K562 (cell line): Measurements from ENCODE around the gene ATP7B. TPM values are rescaled to one million over a fixed set of nuclear protein-coding genes. Genes with fewer than 3 reads are reported as not detected.

Source experiments
- CBFA2T2 ChIP-seq: fragments of 450-650 bp; conservative IDR thresholded peaks from 2 replicates; pipeline ENCODE4 v1.6.1; 2017; ENCODE audit warnings: mild to moderate bottlenecking
- KLF1 ChIP-seq: fragments of 450-650 bp; IDR thresholded peaks from 2 replicates; pipeline ENCODE4 v1.6.1; 2016; ENCODE audit warnings: missing genetic modification characterization, missing compliant biosample characterization
- MYNN ChIP-seq, 2 experiments: sonication (generic); formaldehyde crosslinking in 1 of 2; IDR thresholded peaks; 2 replicates each; pipeline versions ENCODE4 v1.5.0 to v1.6.1; 2016 to 2020; ENCODE audit warnings: antibody characterized with exemption in 1 of 2, missing genetic modification reagents in 1 of 2
- SMAD3 ChIP-seq: fragments of 450-650 bp; formaldehyde crosslinking; conservative IDR thresholded peaks from 2 replicates; pipeline ENCODE4 v1.4.0; 2020; ENCODE audit warnings: mild to moderate bottlenecking
- SP1 ChIP-seq: sonication (generic); formaldehyde crosslinking; IDR thresholded peaks from 2 replicates; pipeline ENCODE4 v1.8.1; 2022; ENCODE audit warnings: mild to moderate bottlenecking, missing genetic modification reagents
- STAT5A ChIP-seq: IDR thresholded peaks from 2 replicates; pipeline ENCODE4 v1.6.1; 2012; ENCODE audit warnings: low read length, inconsistent platforms, borderline replicate concordance
- TAF1 ChIP-seq: IDR thresholded peaks from 2 replicates; pipeline ENCODE4 v1.6.1; 2011; ENCODE audit warnings: mild to moderate bottlenecking, low read length, moderate library complexity; ENCODE audit not compliant: insufficient read depth, control insufficient read depth, severe bottlenecking; ENCODE audit errors: extremely low read depth
- TBL1XR1 ChIP-seq, 2 experiments: IDR thresholded peaks; 2 replicates each; pipeline ENCODE4 v1.6.1; 2012; ENCODE audit warnings: improper control_type of control experiment in 2 of 2, low read length in 2 of 2, mild to moderate bottlenecking in 1 of 2
- TCF3 ChIP-seq: sonication (generic); formaldehyde crosslinking; IDR thresholded peaks from 2 replicates; pipeline ENCODE4 v1.4.0; 2020; ENCODE audit warnings: mild to moderate bottlenecking, missing genetic modification reagents
- polyA plus RNA-seq, 8 experiments: library from polyadenylated mRNA; depleted of rRNA in 4 of 8; stranded (reverse) in 5 of 8; unstranded in 3 of 8; fragments of >200 nt; fragmentation: Nextera tagmentation in 2 of 8; fragmentation: Illumina TruSeq in 1 of 8; extraction: Ambion mirVana in 2 of 8; extraction: Trizol in 1 of 8; gene quantifications; 2 replicates each; pipeline versions ENCODE4 v1.2.1 to v1.2.3, GENCODE V29; 2011 to 2014; ENCODE audit warnings: inconsistent platforms in 1 of 8, missing spikeins in 1 of 8
- total RNA-seq, 7 experiments: library from RNA; depleted of rRNA in 6 of 7; stranded (reverse); fragments of >200 nt in 6 of 7; fragmentation: Illumina TruSeq in 2 of 7; extraction: Trizol in 2 of 7; gene quantifications; 2 replicates each; pipeline versions ENCODE4 v1.2.1 to v1.2.3, GENCODE V29; 2011 to 2021; ENCODE audit warnings: low replicate concordance in 1 of 7
- TF ChIP-seq, protein P1 (sequence below), 2 experiments: fragments of 450-650 bp; formaldehyde crosslinking in 1 of 2; IDR thresholded peaks; 2 replicates each; pipeline versions ENCODE4 v1.4.0 to v1.6.1; 2014 to 2020; ENCODE audit warnings: mild to moderate bottlenecking in 2 of 2, borderline replicate concordance in 1 of 2, low read depth in 1 of 2
- TF ChIP-seq, protein P2 (sequence below), 2 experiments: fragments of 450-650 bp; IDR thresholded peaks; 2 replicates each; pipeline ENCODE4 v1.6.1; 2018; ENCODE audit warnings: mild to moderate bottlenecking in 2 of 2, low read depth in 1 of 2; ENCODE audit not compliant: partially characterized antibody in 2 of 2

The ATP7B gene
- total and polyA plus RNA-seq, 9 of the 15 experiments (the other 6 are each of a cell fraction or from before 2014, with no cell fraction given), result 1.1 to 20.4 (median 8.5) TPM

DNA sequence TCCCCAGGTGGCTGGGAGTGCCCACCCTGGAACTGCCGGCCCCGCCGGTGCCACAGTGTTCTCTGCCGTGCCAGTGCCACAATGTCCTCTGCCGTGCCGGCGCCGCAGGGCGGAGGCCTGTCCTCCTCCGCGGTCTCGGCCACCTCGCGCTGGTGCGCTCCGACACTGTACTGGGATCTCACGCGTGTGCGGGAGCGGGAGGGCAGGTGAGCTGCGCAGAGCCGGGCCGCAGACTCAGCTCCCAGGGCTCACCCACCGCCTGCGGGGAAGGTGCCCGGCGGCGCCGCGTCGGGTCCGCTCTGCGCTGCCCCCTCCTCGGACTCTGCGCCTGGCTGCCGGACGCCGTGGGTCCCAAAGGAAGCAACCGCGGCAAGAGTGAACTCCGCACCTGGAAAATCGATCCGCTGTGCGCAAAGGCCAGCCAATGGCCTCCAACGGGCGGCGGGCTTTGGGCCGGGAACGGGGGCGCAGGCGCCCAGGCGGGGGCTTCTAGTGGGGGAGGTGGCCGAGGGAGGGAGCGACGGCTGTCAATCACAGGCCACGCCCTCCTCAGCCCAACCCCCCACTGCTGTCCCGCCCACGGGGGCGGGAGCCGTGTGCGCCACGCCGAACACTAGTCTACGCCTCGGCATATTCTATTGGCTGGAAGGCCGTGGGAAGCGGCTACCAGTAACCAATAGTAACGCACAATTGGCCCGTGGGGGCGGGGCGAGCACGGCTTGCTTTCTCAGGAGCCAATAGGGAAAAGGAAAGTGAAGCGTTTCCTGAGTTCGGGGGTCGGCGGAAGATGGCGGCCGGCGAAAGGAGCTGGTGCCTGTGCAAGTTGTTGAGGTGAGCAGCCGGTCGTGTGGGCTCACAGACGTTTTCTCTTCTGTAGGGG lies 622 bp upstream of the ATP7B start, which contains the start of gene ALG11 (continued):
- TF ChIP-seq, protein P1, sequence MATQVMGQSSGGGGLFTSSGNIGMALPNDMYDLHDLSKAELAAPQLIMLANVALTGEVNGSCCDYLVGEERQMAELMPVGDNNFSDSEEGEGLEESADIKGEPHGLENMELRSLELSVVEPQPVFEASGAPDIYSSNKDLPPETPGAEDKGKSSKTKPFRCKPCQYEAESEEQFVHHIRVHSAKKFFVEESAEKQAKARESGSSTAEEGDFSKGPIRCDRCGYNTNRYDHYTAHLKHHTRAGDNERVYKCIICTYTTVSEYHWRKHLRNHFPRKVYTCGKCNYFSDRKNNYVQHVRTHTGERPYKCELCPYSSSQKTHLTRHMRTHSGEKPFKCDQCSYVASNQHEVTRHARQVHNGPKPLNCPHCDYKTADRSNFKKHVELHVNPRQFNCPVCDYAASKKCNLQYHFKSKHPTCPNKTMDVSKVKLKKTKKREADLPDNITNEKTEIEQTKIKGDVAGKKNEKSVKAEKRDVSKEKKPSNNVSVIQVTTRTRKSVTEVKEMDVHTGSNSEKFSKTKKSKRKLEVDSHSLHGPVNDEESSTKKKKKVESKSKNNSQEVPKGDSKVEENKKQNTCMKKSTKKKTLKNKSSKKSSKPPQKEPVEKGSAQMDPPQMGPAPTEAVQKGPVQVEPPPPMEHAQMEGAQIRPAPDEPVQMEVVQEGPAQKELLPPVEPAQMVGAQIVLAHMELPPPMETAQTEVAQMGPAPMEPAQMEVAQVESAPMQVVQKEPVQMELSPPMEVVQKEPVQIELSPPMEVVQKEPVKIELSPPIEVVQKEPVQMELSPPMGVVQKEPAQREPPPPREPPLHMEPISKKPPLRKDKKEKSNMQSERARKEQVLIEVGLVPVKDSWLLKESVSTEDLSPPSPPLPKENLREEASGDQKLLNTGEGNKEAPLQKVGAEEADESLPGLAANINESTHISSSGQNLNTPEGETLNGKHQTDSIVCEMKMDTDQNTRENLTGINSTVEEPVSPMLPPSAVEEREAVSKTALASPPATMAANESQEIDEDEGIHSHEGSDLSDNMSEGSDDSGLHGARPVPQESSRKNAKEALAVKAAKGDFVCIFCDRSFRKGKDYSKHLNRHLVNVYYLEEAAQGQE (IDR thresholded peaks at IDR 0.05; ENCODE audit: borderline replicate concordance), result 0 out of 2 replicates have a peak, but pooled peaks have one; percentile 16
- TF ChIP-seq, protein P1 (CRISPR knock-in tag; IDR thresholded peaks at IDR 0.05; ENCODE audit: low read depth), result no peak
- TF ChIP-seq MYNN (IDR thresholded peaks at IDR 0.05) (no peak), MYNN (CRISPR knock-in tag; IDR thresholded peaks at IDR 0.05) (no peak), KLF1 (no peak), STAT5A (no peak), SMAD3 (CRISPR knock-in tag) (no peak), TAF1 (peak; percentile 86), TBL1XR1 (IDR thresholded peaks at IDR 0.05; ENCODE audit: low read length in 2 of 2) (no peak), TCF3 (CRISPR knock-in tag) (0 out of 2 replicates have a peak, but pooled peaks have one; percentile 6), CBFA2T2 (no peak), SP1 (CRISPR knock-in tag) (peak; percentile 96)
- TF ChIP-seq, protein P2, sequence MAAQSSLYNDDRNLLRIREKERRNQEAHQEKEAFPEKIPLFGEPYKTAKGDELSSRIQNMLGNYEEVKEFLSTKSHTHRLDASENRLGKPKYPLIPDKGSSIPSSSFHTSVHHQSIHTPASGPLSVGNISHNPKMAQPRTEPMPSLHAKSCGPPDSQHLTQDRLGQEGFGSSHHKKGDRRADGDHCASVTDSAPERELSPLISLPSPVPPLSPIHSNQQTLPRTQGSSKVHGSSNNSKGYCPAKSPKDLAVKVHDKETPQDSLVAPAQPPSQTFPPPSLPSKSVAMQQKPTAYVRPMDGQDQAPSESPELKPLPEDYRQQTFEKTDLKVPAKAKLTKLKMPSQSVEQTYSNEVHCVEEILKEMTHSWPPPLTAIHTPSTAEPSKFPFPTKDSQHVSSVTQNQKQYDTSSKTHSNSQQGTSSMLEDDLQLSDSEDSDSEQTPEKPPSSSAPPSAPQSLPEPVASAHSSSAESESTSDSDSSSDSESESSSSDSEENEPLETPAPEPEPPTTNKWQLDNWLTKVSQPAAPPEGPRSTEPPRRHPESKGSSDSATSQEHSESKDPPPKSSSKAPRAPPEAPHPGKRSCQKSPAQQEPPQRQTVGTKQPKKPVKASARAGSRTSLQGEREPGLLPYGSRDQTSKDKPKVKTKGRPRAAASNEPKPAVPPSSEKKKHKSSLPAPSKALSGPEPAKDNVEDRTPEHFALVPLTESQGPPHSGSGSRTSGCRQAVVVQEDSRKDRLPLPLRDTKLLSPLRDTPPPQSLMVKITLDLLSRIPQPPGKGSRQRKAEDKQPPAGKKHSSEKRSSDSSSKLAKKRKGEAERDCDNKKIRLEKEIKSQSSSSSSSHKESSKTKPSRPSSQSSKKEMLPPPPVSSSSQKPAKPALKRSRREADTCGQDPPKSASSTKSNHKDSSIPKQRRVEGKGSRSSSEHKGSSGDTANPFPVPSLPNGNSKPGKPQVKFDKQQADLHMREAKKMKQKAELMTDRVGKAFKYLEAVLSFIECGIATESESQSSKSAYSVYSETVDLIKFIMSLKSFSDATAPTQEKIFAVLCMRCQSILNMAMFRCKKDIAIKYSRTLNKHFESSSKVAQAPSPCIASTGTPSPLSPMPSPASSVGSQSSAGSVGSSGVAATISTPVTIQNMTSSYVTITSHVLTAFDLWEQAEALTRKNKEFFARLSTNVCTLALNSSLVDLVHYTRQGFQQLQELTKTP (IDR thresholded peaks at IDR 0.05; ENCODE audit: low read depth in 1 of 2, partially characterized antibody in 2 of 2), result no peak
